Tibial nerve (tissue), 4 donors: Measurements from ENCODE around the gene ANGPTL2. TPM values are rescaled to one million over a fixed set of nuclear protein-coding genes. Genes with fewer than 3 reads are reported as not detected.

Experiments used
- DNase-seq, 2 donors: peaks; one replicate each; pipeline ENCODE4 v3.0.0-alpha.2; 2019; ENCODE audit warnings: low spot score in 2 of 2
- H3K27ac ChIP-seq, 4 donors: fragments of 200-600 bp; sonication (generic) in 3 of 4; one replicate each; pipeline ENCODE4 v1.5.1; 2017 to 2019; ENCODE audit warnings: mild to moderate bottlenecking in 1 of 4
- H3K27me3 ChIP-seq, 2 donors: fragments of 200-600 bp; sonication (generic) in 1 of 2; one replicate each; pipeline versions ENCODE4 v1.5.1 to v1.6.0; 2017 to 2019
- H3K36me3 ChIP-seq, 3 donors: fragments of 200-600 bp; sonication (generic); one replicate each; pipeline ENCODE4 v1.5.1; 2018 to 2019
- H3K4me1 ChIP-seq, 4 donors: fragments of 200-600 bp; sonication (generic) in 3 of 4; one replicate each; pipeline ENCODE4 v1.5.1; 2017 to 2019
- H3K4me3 ChIP-seq, 4 donors: fragments of 200-600 bp; sonication (generic) in 3 of 4; one replicate each; pipeline ENCODE4 v1.5.1; 2017 to 2019; ENCODE audit warnings: mild to moderate bottlenecking in 1 of 4, moderate library complexity in 1 of 4
- H3K9me3 ChIP-seq, 4 donors: fragments of 200-600 bp; sonication (generic) in 3 of 4; one replicate each; pipeline ENCODE4 v1.5.1; 2017 to 2019
- EP300 ChIP-seq, 2 donors: sonication (generic); formaldehyde crosslinking; IDR thresholded peaks; one replicate each; pipeline ENCODE4 v1.6.1; 2017; ENCODE audit warnings: antibody characterized with exemption in 2 of 2, mild to moderate bottlenecking in 1 of 2
- POLR2A ChIP-seq, 2 donors: fragments of 450-650 bp; IDR thresholded peaks; one replicate each; pipeline ENCODE4 v1.6.1; 2017; ENCODE audit warnings: antibody characterized with exemption in 2 of 2, mild to moderate bottlenecking in 2 of 2, moderate library complexity in 2 of 2
- WGBS, 2 donors: methylation state at CpG; one replicate each; pipeline ENCODE4 v1.1.5; 2018; 5-methylcytosine and 5-hydroxymethylcytosine counted together
- total RNA-seq, 4 donors: library from RNA; depleted of rRNA; stranded (reverse); fragments of >200 nt; gene quantifications; one replicate each; pipeline ENCODE4 v1.1.0, GENCODE V29; 2016
- TF ChIP-seq, protein P1 (sequence below), 5 experiments: fragments of 200-600 bp in 3 of 5; fragments of 450-650 bp in 2 of 5; sonication (generic) in 3 of 5; IDR thresholded peaks; one replicate each; pipeline ENCODE4 v1.5.1; 2016 to 2019; ENCODE audit warnings: antibody characterized with exemption in 5 of 5, mild to moderate bottlenecking in 3 of 5, moderate library complexity in 2 of 5

The ANGPTL2 gene
- total RNA-seq, 4 donors from 2014 or later = 34.5 to 64.1 (median 47.1) TPM

DNA sequence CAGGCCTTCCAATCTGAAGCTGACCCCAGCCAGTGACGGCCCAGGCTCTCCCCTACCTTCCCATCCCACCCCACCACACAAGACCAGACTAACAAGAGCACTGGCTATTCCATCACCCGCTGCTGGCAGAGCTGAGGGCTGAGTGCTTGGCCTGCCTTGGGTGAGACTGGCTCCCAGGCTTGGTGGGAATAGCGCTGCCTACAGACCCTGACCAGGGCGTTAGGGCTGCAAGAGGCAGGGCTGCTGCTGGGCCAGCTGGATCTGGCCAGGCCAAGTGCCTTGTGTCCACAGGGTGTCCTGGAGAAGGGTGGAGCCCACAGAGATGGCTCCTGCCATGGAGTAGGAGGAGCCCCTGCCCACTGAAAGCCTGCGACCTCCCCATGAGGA lies 31.6 kb upstream of the ANGPTL2 start:
- Histone ChIP-seq H3K27ac (peak overlapping the region in 3 of 4 donors; percentile 21 to 87 (median 79)), H3K4me1 (peaks cover 0 to 23% (median 14%) of the 10 kb centered on the region in 4 donors), H3K36me3 (no peaks in the 10 kb centered on the region), H3K4me3 (peak overlapping the region in 1 of 4 donors; percentile 20), H3K9me3 (no peaks in the 10 kb centered on the region), H3K27me3 (no peaks in the 10 kb centered on the region)
- TF ChIP-seq, protein P1, sequence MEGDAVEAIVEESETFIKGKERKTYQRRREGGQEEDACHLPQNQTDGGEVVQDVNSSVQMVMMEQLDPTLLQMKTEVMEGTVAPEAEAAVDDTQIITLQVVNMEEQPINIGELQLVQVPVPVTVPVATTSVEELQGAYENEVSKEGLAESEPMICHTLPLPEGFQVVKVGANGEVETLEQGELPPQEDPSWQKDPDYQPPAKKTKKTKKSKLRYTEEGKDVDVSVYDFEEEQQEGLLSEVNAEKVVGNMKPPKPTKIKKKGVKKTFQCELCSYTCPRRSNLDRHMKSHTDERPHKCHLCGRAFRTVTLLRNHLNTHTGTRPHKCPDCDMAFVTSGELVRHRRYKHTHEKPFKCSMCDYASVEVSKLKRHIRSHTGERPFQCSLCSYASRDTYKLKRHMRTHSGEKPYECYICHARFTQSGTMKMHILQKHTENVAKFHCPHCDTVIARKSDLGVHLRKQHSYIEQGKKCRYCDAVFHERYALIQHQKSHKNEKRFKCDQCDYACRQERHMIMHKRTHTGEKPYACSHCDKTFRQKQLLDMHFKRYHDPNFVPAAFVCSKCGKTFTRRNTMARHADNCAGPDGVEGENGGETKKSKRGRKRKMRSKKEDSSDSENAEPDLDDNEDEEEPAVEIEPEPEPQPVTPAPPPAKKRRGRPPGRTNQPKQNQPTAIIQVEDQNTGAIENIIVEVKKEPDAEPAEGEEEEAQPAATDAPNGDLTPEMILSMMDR (IDR thresholded peaks at IDR 0.05) = no peak
- TF ChIP-seq EP300 (IDR thresholded peaks at IDR 0.05) (no peak), POLR2A (IDR thresholded peaks at IDR 0.05) (no peak)
- 88 to 91% methylated on average over 4 of the region's 5 CpGs for WGBS, 2 donors
- DNase-seq = no peak

DNA sequence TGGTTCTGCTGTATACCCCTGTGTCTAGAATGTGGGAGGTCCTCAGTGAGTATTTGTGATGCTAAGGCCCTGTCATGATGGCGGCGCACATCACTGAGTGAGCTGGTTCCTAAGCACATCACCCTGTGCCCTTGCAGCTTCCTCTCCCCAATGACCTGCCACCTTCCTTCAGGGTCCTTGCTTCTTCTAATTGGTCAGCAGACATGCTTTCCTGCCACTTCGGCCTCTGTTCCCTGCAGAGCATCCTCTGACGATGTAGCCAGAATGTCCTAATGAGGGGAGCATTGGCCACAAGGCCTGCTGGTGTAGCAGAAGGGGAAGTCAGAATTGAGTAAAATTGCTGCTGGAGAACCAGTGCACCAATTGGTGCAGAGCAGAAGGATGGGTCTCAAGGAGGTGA lies 31.1 kb upstream of the ANGPTL2 start:
- Histone ChIP-seq H3K4me1 (peaks cover 0 to 22% (median 13%) of the 10 kb centered on the region in 4 donors), H3K4me3 (no peak overlapping the region), H3K36me3 (no peaks in the 10 kb centered on the region), H3K27me3 (no peaks in the 10 kb centered on the region), H3K27ac (peak overlapping the region in 1 of 4 donors; percentile 21), H3K9me3 (no peaks in the 10 kb centered on the region)
- TF ChIP-seq POLR2A (IDR thresholded peaks at IDR 0.05) (no peak), EP300 (IDR thresholded peaks at IDR 0.05) (no peak)
- TF ChIP-seq, protein P1 (IDR thresholded peaks at IDR 0.05) = no peak
- 87 to 91% methylated on average over 4 of the region's 4 CpGs for WGBS, 2 donors
- no peak for DNase-seq

DNA sequence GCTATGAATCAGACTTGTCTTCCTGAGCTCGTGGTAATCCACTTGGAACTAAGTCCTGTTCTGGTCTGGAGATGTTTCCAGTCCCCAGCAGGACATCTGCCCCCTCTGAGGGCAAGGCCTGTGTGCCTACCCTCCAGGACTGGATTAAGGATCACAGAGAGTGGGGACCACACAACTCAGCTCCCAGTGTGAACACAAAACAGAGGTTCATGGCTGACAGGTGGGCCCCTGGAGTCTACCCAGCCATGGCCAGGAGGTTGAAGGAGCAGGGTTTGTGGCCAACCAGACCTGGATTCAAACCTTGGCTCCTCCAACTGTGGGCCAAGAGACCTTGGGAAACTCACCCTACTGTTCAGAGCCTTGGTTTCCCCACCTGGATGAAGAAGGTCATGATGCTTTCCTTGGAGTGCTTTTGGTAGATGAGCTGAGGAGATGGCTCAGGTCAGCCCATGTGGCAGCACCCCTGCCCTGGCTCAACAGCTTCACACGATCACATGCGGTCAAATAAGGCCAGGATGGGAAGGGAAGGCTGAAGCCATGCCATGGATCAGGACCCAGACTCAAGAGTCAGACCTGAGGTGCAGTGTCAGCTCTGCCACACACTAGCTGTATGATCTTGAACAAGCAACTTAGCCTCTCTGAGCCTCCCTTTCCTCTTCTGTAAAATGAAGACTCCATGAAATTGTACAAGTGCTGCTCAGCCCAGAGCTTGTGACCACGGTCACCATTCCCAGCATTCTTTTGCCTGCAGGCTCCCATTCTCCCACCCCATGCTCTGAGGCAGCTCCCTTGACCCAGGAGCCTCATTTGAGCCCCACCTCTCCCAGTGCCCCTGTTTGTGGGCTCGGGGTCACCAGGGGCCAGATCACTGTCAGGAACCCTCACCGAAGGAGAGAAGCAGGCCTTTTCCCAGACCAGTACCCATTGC lies 27.3 kb upstream of the ANGPTL2 start:
- 84 to 96% methylated on average over 4 to 5 of the region's 6 CpGs for WGBS, 2 donors
- no peaks in the 10 kb centered on the region for H3K27me3 ChIP-seq
- H3K27ac ChIP-seq = no peak overlapping the region
- H3K9me3 ChIP-seq = no peaks in the 10 kb centered on the region
- TF ChIP-seq, protein P1 (IDR thresholded peaks at IDR 0.05) = no peak
- TF ChIP-seq EP300 (IDR thresholded peaks at IDR 0.05) (no peak), POLR2A (IDR thresholded peaks at IDR 0.05) (no peak)
- DNase-seq = no peak
- H3K36me3 ChIP-seq = no peaks in the 10 kb centered on the region
- no peak overlapping the region for H3K4me3 ChIP-seq
- H3K4me1 ChIP-seq = peaks cover 0 to 13% (median 7%) of the 10 kb centered on the region in 4 donors

DNA sequence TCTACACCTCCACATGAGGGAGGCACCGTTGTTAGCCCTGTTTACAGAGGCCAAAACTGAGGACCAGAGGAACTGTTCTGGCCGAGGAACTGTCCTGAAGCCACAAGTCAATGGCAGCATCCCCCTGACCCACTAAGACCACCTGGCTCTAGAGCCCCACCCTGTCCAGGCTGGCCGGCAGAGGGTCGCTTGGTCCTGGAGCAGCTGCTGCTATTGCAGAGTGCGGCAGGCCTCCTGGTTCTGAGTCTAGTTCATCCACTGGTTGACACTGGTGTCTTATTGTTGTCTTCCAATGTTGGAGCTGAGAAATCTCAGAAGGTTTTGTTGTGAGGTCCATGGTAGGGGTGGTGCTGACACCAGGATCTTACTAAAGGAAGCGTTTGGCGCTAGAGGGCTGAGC lies 26.6 kb upstream of the ANGPTL2 start:
- TF ChIP-seq, protein P1 (IDR thresholded peaks at IDR 0.05) = no peak
- TF ChIP-seq EP300 (IDR thresholded peaks at IDR 0.05) (no peak), POLR2A (IDR thresholded peaks at IDR 0.05) (no peak)
- no peak overlapping the region for H3K27ac ChIP-seq
- H3K4me1 ChIP-seq = peaks cover 0 to 6% (median 2%) of the 10 kb centered on the region in 4 donors
- WGBS, 2 donors = 98% methylated on average over 7 of the region's 7 CpGs
- H3K27me3 ChIP-seq = no peaks in the 10 kb centered on the region
- no peak for DNase-seq
- no peaks in the 10 kb centered on the region for H3K36me3 ChIP-seq
- no peak overlapping the region for H3K4me3 ChIP-seq
- H3K9me3 ChIP-seq = no peaks in the 10 kb centered on the region

DNA sequence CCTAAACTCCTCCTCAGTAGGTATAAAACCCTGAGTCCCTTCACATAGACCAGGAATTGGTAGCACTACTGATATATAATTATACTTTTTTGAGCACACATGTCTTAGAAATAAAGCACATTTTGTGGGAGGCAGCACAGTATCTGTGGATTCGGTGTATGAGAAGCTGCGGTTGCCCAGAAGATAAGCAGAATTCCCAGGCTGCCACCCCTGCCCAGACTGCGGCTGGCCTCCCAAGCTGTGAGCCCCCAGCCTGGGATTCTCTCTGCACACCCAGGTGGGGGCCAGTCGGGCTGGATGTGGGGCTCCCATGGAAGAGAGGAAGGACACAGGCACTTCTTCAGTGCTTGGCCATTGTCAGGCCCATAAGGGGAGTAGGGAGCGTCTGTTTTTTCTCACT lies 25.6 kb upstream of the ANGPTL2 start:
- no peak for TF ChIP-seq EP300 (IDR thresholded peaks at IDR 0.05)
- TF ChIP-seq POLR2A (IDR thresholded peaks at IDR 0.05) = no peak
- H3K27ac ChIP-seq = no peak overlapping the region
- H3K9me3 ChIP-seq = no peaks in the 10 kb centered on the region
- DNase-seq = no peak
- no peak overlapping the region for H3K4me3 ChIP-seq
- peaks cover 0 to 5% (median 0%) of the 10 kb centered on the region in 4 donors for H3K4me1 ChIP-seq
- H3K27me3 ChIP-seq = no peaks in the 10 kb centered on the region
- 87 to 94% methylated on average over 5 of the region's 5 CpGs for WGBS, 2 donors
- H3K36me3 ChIP-seq = no peaks in the 10 kb centered on the region
